Epithelial cell of esophagus (primary cell): Measurements from ENCODE around the gene TYRP1.

ENCODE experiments used
- DNase-seq: peaks from one replicate; pipeline ENCODE4 v3.0.0; 2010; ENCODE audit warnings: low read depth
- H3K4me3 ChIP-seq: 2 replicates; pipeline ENCODE4 v1.5.1; 2011; ENCODE audit warnings: mild to moderate bottlenecking, low read length, control low read depth
- TF ChIP-seq, protein P1 (sequence below): IDR thresholded peaks from 2 replicates; pipeline ENCODE4 v1.5.1; 2011; ENCODE audit warnings: low read depth, mild to moderate bottlenecking, low read length, control low read depth, inconsistent platforms; ENCODE audit not compliant: insufficient read depth; ENCODE audit errors: missing control alignments

The TYRP1 gene, protein sequence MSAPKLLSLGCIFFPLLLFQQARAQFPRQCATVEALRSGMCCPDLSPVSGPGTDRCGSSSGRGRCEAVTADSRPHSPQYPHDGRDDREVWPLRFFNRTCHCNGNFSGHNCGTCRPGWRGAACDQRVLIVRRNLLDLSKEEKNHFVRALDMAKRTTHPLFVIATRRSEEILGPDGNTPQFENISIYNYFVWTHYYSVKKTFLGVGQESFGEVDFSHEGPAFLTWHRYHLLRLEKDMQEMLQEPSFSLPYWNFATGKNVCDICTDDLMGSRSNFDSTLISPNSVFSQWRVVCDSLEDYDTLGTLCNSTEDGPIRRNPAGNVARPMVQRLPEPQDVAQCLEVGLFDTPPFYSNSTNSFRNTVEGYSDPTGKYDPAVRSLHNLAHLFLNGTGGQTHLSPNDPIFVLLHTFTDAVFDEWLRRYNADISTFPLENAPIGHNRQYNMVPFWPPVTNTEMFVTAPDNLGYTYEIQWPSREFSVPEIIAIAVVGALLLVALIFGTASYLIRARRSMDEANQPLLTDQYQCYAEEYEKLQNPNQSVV

DNA sequence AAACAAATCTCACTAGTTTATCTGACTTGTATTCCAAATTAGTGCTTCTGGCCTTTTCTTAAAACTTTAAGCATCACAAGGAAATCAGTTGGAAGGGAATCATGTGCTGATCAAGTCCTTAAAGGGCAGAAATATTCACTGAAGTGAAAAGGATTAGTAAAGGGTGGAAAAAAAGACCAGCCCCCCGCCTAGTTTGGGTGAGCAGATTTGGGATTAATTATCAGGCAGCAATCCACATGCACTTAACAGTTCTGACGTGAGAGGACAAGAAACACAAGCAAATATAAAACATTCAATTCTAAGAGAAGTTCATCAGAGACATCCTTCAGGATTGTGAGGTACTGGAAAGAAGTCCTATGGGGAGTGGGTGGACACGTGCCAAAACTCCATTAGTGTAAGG lies at the start of gene TYRP1:
TYRP1 (plus strand) TSS at position 245 of the 400 bp plus-strand sequence. CDS start 612 bp downstream, outside the sequence.
- no peak for DNase-seq
- TF ChIP-seq, protein P1, sequence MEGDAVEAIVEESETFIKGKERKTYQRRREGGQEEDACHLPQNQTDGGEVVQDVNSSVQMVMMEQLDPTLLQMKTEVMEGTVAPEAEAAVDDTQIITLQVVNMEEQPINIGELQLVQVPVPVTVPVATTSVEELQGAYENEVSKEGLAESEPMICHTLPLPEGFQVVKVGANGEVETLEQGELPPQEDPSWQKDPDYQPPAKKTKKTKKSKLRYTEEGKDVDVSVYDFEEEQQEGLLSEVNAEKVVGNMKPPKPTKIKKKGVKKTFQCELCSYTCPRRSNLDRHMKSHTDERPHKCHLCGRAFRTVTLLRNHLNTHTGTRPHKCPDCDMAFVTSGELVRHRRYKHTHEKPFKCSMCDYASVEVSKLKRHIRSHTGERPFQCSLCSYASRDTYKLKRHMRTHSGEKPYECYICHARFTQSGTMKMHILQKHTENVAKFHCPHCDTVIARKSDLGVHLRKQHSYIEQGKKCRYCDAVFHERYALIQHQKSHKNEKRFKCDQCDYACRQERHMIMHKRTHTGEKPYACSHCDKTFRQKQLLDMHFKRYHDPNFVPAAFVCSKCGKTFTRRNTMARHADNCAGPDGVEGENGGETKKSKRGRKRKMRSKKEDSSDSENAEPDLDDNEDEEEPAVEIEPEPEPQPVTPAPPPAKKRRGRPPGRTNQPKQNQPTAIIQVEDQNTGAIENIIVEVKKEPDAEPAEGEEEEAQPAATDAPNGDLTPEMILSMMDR = no peak
- no peak within 1 kb of the TSS for H3K4me3 ChIP-seq

DNA sequence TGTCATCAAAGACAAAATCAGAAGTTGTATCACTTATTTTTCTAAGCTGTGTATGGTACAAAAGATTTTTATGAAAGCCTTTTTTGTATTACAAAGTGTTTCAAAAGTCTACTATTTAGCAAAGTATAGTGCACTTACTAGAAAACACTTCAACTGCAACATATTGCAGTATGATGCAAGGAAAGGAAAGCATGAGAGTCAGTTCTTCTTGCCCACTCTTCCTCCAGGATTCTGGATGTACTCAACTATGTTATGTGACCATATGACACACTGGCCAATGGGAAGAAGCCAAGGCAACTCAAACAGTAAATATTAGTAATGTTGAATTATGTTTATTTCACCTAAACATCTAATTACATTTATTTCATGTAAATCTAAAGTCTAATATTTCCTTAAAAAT lies 49.5 kb upstream of the TYRP1 start:
- no peak overlapping the region for H3K4me3 ChIP-seq
- DNase-seq = no peak
- TF ChIP-seq, protein P1 = no peak

DNA sequence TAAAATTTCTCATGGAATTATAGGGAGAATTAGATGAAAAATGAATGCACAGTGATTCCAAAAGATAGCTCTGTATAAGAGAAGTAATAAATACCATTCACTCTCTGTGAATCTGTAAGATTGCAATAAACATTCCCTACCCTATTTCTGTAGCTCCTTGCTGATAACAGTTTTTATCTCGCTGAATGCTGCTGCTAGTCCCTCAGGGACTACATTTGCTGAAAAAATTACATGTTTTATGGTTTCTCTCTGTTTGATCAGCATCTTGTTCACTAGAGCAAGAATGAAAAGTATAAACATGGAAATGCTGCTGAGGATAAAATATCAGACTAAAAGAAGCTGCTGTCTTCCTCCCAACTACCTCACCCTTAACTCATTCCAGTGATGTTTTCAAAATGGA lies 44.3 kb upstream of the TYRP1 start:
- no peak overlapping the region for H3K4me3 ChIP-seq
- no peak for DNase-seq
- TF ChIP-seq, protein P1 = no peak

DNA sequence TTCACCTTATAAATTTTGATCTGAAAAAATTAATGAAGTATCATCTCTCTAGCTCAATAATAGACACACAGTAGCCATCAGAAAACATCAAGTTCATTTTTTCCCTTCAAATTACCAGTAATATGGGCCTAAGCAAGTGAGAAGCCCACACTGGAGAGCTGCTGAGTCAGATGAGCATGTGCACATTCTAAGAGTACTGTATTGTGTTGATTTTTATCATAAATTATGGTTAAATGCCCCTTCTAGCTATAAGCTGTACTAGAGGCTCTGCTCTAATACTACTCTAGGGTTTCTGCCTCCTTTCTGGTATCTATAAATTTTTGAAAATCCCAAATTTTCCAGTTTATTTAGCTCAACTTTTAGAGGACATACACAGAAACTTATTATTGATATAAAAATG lies 42.1 kb upstream of the TYRP1 start:
- H3K4me3 ChIP-seq = no peak overlapping the region
- TF ChIP-seq, protein P1 = no peak
- DNase-seq = no peak

DNA sequence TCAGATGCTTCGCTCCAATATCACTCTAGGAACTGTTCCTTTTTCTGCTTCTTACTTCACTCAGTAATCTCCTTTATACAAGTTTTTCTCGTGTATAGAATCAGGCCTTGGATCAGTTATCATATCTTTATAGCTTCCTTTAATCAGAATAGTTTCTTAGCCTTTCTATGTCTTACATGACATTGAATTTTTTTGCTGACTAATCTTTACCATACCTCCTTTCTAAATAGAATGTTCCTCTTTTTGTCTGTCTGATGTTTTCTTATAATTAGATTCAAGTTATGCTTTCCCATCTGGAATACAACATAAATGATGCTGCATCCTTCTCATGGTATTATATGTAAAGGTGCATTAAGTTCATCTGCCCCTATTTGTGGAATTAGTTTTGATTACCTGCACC lies 40.2 kb upstream of the TYRP1 start:
- TF ChIP-seq, protein P1 = no peak
- H3K4me3 ChIP-seq = no peak overlapping the region
- no peak for DNase-seq

DNA sequence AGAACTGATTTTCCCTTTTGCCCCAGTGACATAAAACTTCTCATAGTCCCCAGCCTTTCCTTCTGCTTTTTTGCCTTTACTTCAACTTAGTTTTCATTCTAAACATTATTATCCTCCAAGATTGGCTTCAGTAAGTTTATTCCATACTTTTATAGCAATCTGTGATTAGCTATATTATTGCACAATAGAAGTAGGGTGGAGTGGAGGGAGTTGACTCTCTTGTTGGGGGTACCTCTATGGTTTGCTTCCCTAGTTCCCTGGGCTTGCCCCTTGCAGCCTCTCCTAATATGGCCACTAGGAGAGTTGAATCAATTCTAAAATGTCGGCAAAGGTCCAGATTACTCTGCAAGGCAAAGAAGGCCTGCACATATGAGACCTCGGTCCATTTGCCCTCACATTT lies 36.4 kb upstream of the TYRP1 start:
- TF ChIP-seq, protein P1 = no peak
- H3K4me3 ChIP-seq = no peak overlapping the region
- no peak for DNase-seq
